ENCODE measurements around the gene ACKR2.
A peak's percentile ranks its signal among the peaks of the same experiment; 100 is the strongest.

Gene ACKR2

DNA sequence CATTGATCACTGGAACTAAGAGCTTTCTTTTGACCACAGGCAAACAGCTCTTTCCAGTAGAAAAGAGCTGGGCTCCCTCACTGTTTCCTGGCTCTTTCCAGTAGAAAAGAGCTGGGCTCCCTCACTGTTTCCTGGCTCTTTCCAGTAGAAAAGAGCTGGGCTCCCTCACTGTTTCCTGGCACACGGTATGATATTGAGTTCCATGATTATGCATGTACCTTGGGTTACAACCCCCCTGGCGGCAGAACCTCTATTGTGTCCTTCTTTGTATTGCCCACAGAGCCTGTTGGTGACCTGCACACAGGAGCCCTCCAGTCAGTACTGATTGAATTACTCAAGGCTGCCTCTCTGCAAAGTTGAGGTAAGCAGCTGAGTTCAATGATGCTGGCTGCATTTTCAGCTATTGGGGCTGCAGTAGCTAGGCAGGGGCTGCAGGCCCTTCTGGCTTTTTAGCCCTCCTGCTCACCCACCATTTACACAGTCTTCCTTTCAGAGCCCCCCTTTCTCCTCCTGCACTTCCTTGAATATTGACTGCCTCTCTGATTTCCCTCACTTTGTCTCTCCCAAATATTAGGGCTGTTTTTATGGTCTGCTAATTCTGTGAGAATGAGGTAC, 10.2 kb downstream of the ACKR2 start (continued):
- TF ChIP-seq ZBTB11 (tag by site-specific recombination; conservative IDR thresholded peaks at IDR 0.05; ENCODE audit: low read depth) = no peak
- TF ChIP-seq ZNF837 (tag by site-specific recombination; IDR thresholded peaks at IDR 0.05) = no peak
- no peak for TF ChIP-seq ZNF23 (tag by site-specific recombination; IDR thresholded peaks at IDR 0.05; ENCODE audit: borderline replicate concordance)
- TF ChIP-seq ZNF157 (tag by site-specific recombination; IDR thresholded peaks at IDR 0.05) = no peak
- peak; percentile 67 for TF ChIP-seq ZBTB44 (tag by site-specific recombination; IDR thresholded peaks at IDR 0.05)
- no peak for TF ChIP-seq PRDM1 (tag by site-specific recombination; IDR thresholded peaks at IDR 0.05)
- TF ChIP-seq ZNF571 (tag by site-specific recombination; IDR thresholded peaks at IDR 0.05) = no peak
- no peak for TF ChIP-seq ZNF843 (tag by site-specific recombination; IDR thresholded peaks at IDR 0.05)
- no peak for TF ChIP-seq ZNF274 (IDR thresholded peaks at IDR 0.05; ENCODE audit: low read length)
- TF ChIP-seq ZNF274 (tag by site-specific recombination; IDR thresholded peaks at IDR 0.05; ENCODE audit: borderline replicate concordance) = no peak
- TF ChIP-seq ZNF211 (tag by site-specific recombination; IDR thresholded peaks at IDR 0.05; ENCODE audit: low read depth) = no peak
- TF ChIP-seq ZNF473 (tag by site-specific recombination; IDR thresholded peaks at IDR 0.05) = no peak
- TF ChIP-seq ZNF138 (tag by site-specific recombination; IDR thresholded peaks at IDR 0.05; ENCODE audit: borderline replicate concordance) = no peak
- TF ChIP-seq, protein P1, sequence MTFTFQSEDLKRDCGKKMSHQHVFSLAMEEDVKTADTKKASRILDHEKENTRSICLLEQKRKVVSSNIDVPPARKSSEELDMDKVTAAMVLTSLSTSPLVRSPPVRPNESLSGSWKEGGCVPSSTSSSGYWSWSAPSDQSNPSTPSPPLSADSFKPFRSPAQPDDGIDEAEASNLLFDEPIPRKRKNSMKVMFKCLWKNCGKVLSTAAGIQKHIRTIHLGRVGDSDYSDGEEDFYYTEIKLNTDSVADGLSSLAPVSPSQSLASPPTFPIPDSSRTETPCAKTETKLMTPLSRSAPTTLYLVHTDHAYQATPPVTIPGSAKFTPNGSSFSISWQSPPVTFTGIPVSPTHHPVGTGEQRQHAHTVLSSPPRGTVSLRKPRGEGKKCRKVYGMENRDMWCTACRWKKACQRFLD (tag by site-specific recombination; IDR thresholded peaks at IDR 0.05) = no peak
- TF ChIP-seq PRDM10 (tag by site-specific recombination; IDR thresholded peaks at IDR 0.05) = peak; percentile 59
- TF ChIP-seq ZNF768 (tag by site-specific recombination; IDR thresholded peaks at IDR 0.05) = no peak
- no peak for TF ChIP-seq ZNF585B (tag by site-specific recombination; IDR thresholded peaks at IDR 0.05)
- no peak for TF ChIP-seq ZBTB1 (tag by site-specific recombination; IDR thresholded peaks at IDR 0.05)
- no peak for TF ChIP-seq KLF10 (tag by site-specific recombination; IDR thresholded peaks at IDR 0.05)
- TF ChIP-seq ZNF362 (tag by site-specific recombination; IDR thresholded peaks at IDR 0.05) = no peak
- TF ChIP-seq ZNF558 (tag by site-specific recombination; IDR thresholded peaks at IDR 0.05) = no peak
- TF ChIP-seq ZNF777 (tag by site-specific recombination; IDR thresholded peaks at IDR 0.05; ENCODE audit: borderline replicate concordance) = no peak
- peak; percentile 61; the same call in 1 of the 2 replicates for TF ChIP-seq GLIS2 (tag by site-specific recombination; IDR thresholded peaks at IDR 0.05)
- TF ChIP-seq, protein P2, sequence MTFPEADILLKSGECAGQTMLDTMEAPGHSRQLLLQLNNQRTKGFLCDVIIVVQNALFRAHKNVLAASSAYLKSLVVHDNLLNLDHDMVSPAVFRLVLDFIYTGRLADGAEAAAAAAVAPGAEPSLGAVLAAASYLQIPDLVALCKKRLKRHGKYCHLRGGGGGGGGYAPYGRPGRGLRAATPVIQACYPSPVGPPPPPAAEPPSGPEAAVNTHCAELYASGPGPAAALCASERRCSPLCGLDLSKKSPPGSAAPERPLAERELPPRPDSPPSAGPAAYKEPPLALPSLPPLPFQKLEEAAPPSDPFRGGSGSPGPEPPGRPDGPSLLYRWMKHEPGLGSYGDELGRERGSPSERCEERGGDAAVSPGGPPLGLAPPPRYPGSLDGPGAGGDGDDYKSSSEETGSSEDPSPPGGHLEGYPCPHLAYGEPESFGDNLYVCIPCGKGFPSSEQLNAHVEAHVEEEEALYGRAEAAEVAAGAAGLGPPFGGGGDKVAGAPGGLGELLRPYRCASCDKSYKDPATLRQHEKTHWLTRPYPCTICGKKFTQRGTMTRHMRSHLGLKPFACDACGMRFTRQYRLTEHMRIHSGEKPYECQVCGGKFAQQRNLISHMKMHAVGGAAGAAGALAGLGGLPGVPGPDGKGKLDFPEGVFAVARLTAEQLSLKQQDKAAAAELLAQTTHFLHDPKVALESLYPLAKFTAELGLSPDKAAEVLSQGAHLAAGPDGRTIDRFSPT (tag by site-specific recombination; IDR thresholded peaks at IDR 0.05) = no peak
- TF ChIP-seq PATZ1 (tag by site-specific recombination; IDR thresholded peaks at IDR 0.05) = no peak

All from HEK293 (cell line).